Activated naive CD4-positive, alpha-beta T cell treated with anti-CD3 and anti-CD28 coated beads, Interleukin-2, amount 50 U/mL, for 72 hours (primary cell): ENCODE results near the gene CYLD. TPM values are rescaled to one million over a fixed set of nuclear protein-coding genes. Genes with fewer than 3 reads are reported as not detected.
A peak's percentile ranks its signal among the peaks of the same experiment; 100 is the strongest.

ENCODE experiments used
- ATAC-seq, 2 donors: fragments of 150-1000 bp; cut with Tn5 transposase; 2 replicates each; pipeline ENCODE4 v1.10.0; 2021; ENCODE audit warnings: mild to moderate bottlenecking in 2 of 2, moderate library complexity in 2 of 2
- DNase-seq, 2 donors: peaks; one replicate each; pipeline ENCODE4 v3.0.0; 2021 to 2022; ENCODE audit warnings: low spot score in 2 of 2
- H3K27ac Mint-ChIP-seq, 2 donors: one replicate each; pipeline ENCODE4 v1.8.0; 2022; ENCODE audit warnings: mild to moderate bottlenecking in 2 of 2, mixed read lengths in 2 of 2
- H3K36me3 Mint-ChIP-seq, 2 donors: one replicate each; pipeline ENCODE4 v1.8.0; 2022; ENCODE audit warnings: mixed read lengths in 2 of 2
- H3K9me3 Mint-ChIP-seq, 2 donors: one replicate each; pipeline ENCODE4 v1.8.0; 2022; ENCODE audit warnings: mixed read lengths in 2 of 2
- total RNA-seq, 2 donors: library from RNA; stranded (reverse); gene quantifications; one replicate each; pipeline ENCODE4 v1.2.3, GENCODE V29; 2022

Gene CYLD
- total RNA-seq, 2 donors from 2014 or later: 88.2 to 92.9 TPM

DNA sequence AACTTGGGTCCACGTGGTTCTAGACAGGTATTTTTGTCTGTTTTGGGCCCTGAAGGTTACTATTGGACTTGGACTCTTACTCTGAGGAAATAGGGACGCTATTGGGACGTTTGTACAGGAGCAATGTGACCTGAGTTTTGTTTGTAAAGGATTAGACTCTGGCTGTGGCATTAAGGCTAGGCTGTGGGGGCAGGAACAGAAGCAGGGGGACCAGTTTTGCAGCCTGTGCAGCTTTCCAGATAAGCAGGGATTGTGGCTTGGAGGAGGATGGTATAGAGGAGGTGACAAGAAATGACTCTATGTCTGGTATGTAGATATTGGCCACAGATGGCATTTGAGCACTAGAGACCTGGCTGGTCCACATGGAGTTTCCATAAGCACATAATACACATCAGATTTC lies 35.6 kb upstream of the CYLD start:
- Mint-ChIP-seq H3K9me3 (peaks cover 22 to 35% of the 10 kb centered on the region in 2 donors), H3K36me3 (peaks cover 31 to 36% of the 10 kb centered on the region in 2 donors), H3K27ac (peak overlapping the region in 1 of 2 donors; percentile 71)
- no peak for DNase-seq
- ATAC-seq: peak in 1 of 2 donors; percentile 11

DNA sequence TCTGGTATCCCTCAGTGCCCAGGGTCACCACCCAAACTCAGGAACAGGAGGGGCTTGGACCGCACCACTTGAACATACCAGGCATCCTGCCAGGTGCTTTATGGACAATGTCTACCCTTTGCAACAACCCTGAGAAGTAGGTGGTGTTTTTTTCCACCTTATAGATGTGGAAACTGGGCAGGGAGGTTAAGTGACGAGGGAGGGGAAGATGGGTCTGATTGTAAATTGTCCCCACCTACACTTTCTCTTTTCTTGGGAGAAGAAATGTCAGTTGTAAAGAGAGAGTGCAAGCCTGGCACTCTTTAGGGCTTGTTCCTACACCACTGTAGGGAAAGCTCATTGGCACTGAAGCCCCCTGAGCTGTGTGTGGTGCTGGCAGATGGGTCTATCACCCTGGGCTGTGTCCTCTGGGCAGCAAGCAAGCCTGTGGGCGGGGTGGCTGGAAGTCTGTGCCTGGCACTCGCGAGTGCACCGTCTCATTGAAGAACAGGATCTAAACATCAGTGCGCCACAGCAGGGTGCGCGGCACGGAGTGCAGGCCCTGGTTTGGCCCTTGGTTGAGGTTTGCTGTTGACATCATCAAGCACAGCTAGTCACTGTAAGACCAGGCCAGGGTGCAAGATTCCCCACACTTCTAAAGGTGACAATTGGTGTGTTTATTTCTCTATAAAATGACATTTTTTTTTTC lies 33.4 kb upstream of the CYLD start:
- peak; percentile 70 to 85 for ATAC-seq
- peaks cover 22 to 30% of the 10 kb centered on the region in 2 donors for H3K9me3 Mint-ChIP-seq
- peaks cover 27 to 36% of the 10 kb centered on the region in 2 donors for H3K36me3 Mint-ChIP-seq
- peak overlapping the region; percentile 23 to 86 for H3K27ac Mint-ChIP-seq
- no peak for DNase-seq

DNA sequence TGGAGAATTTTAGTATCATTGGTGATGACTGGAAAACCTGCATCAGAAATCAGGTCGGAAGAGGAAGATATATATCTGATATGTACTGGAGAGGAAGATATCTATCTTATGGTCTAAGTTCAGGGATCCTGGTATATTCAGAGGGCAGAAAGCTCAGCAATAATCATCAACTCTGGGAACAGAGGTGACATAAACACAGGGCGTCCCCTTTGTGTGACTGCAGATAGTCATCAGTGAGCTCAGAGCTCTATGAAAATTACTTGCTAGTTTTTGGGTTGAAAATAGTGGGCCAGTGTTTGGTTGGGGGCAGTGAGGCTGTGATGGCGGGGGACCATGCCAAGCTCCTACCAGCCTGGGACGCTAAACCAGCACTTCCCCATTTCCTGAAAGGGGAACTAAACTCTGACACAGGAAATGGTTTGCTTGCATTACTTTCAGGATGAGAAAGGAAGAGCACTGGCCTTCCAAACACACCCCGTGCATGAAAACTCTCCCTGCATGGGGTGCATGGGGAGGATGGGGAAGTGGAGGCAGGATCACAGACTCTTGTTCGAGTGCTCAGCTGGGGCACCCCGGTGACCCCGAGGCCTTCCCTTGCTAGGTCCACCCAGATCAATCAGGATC lies 32.7 kb upstream of the CYLD start:
- DNase-seq (no peak), ATAC-seq (peak; percentile 18 to 59)
- Mint-ChIP-seq H3K27ac (peak overlapping the region; percentile 23 to 86), H3K9me3 (peaks cover 16 to 24% of the 10 kb centered on the region in 2 donors), H3K36me3 (peaks cover 20 to 29% of the 10 kb centered on the region in 2 donors)

DNA sequence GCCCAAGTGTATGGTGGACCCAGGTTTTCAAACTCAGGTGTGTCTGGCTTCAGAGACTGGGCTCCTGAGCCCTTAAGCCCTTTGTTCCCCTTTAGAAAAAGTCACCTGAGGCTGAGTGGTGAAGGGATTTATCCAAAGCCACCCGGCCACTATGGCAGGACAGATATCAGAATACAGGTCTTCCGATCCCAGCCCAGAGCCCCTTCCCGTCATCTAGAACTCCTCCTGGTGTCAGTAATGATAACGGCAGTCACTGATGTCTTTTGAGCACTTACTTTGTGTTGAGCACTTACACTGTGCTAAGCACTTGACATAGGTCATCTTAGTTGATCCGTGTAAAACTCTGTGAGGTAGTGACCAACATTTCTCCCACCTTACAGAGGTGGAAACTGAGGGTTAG lies 31.9 kb upstream of the CYLD start:
- Mint-ChIP-seq H3K36me3 (peaks cover 12 to 21% of the 10 kb centered on the region in 2 donors), H3K9me3 (peaks cover 11 to 19% of the 10 kb centered on the region in 2 donors), H3K27ac (peak overlapping the region; percentile 5 to 9)
- DNase-seq (no peak), ATAC-seq (no peak)

DNA sequence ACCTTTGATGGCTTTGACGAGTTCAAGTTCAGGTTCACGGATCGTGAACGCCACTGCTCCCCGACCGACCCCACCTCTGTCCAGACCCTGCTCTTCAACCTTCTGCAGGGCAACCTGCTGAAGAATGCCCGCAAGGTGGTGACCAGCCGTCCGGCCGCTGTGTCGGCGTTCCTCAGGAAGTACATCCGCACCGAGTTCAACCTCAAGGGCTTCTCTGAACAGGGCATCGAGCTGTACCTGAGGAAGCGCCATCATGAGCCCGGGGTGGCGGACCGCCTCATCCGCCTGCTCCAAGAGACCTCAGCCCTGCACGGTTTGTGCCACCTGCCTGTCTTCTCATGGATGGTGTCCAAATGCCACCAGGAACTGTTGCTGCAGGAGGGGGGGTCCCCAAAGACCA lies 30.8 kb upstream of the CYLD start:
- no peak for ATAC-seq
- peaks cover 2 to 11% of the 10 kb centered on the region in 2 donors for H3K36me3 Mint-ChIP-seq

DNA sequence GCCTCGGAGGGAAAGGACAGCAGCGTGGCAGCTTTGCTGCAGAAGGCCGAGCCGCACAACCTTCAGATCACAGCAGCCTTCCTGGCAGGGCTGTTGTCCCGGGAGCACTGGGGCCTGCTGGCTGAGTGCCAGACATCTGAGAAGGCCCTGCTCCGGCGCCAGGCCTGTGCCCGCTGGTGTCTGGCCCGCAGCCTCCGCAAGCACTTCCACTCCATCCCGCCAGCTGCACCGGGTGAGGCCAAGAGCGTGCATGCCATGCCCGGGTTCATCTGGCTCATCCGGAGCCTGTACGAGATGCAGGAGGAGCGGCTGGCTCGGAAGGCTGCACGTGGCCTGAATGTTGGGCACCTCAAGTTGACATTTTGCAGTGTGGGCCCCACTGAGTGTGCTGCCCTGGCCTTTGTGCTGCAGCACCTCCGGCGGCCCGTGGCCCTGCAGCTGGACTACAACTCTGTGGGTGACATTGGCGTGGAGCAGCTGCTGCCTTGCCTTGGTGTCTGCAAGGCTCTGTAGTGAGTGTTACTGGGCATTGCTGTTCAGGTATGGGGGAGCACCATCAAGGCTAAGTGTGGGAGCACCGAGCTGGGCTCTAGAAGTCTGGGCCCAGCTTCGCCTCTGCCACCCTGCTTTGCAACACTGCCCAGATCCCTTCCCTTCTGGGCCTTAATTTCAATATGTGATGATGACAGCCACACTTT lies 29.9 kb upstream of the CYLD start:
- peaks cover 0 to 4% of the 10 kb centered on the region in 2 donors for H3K9me3 Mint-ChIP-seq

More for the DNA sequence above, 30.8 kb upstream of the CYLD start:
- Mint-ChIP-seq H3K9me3 (peaks cover under 1 to 8% of the 10 kb centered on the region in 2 donors), H3K27ac (no peak overlapping the region)
- DNase-seq: no peak

DNA sequence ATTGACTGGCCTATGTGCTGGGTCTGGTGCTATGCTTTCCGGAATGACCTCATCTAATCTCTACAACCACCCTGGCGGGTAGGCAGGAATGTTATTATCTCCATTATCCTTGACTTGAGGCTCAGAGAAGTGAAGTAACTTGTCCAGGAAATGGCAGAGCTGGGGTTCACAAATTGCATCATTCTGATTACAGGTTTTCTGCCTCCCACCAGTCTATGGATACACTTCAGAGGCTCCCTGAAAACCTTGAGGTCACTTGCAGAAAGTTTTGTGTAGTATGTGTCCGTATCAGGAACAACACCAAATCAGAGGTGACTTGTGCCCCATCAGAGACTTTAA lies 29.4 kb upstream of the CYLD start:
- peak overlapping the region in 1 of 2 donors; percentile 5 for H3K27ac Mint-ChIP-seq
- DNase-seq: no peak
- no peak for ATAC-seq
- H3K9me3 Mint-ChIP-seq: peaks cover 0 to 4% of the 10 kb centered on the region in 2 donors
- no peaks in the 10 kb centered on the region for H3K36me3 Mint-ChIP-seq

More for the DNA sequence above, 29.9 kb upstream of the CYLD start:
- H3K27ac Mint-ChIP-seq: peak overlapping the region in 1 of 2 donors; percentile 5
- peaks cover 0 to 4% of the 10 kb centered on the region in 2 donors for H3K36me3 Mint-ChIP-seq
- DNase-seq (no peak), ATAC-seq (no peak)

DNA sequence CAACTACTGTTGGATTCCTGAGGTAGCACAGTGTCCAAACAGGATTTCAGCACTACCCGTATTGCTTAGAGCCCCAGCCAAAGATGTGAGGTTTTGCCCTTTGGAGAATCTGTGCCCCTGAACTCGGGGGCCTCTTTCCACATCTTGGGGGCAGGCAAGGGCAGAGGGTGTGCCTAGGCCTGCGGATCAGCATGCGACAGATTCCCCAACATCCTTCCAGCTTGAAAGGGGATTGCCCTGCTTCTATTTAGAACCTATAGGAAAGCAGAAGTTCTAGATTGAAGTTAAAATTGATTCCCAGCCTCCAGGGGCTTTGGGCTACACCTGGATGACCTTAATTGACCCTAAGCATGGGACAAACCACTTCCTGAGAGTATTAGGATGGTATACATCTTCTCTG lies 28.9 kb upstream of the CYLD start:
- peaks cover 0 to 4% of the 10 kb centered on the region in 2 donors for H3K9me3 Mint-ChIP-seq
- H3K36me3 Mint-ChIP-seq: no peaks in the 10 kb centered on the region
- no peak for ATAC-seq
- DNase-seq: no peak
- no peak overlapping the region for H3K27ac Mint-ChIP-seq

DNA sequence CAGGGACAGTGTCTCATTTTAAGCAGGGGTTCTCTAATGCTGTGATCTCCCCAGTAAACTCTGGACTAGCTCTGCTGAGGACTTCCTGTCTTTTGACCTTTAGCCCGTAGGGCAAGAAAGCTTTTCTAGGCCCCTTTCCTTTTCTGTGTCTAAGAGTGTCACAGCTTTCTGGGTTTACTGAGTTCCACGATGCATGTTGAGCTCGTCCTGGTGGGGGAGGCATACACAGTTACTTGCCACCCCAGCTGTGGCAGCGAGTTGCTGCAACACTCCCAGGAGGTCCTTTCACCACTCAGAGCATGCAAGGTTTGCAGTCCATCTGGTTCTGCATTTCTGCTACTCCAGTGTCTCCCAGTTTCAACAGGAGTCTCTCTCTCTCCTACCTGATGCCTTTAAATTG lies 24.8 kb upstream of the CYLD start:
- H3K9me3 Mint-ChIP-seq: no peaks in the 10 kb centered on the region
- ATAC-seq (no peak), DNase-seq (no peak)
- peak overlapping the region in 1 of 2 donors; percentile 22 for H3K27ac Mint-ChIP-seq
- no peaks in the 10 kb centered on the region for H3K36me3 Mint-ChIP-seq

DNA sequence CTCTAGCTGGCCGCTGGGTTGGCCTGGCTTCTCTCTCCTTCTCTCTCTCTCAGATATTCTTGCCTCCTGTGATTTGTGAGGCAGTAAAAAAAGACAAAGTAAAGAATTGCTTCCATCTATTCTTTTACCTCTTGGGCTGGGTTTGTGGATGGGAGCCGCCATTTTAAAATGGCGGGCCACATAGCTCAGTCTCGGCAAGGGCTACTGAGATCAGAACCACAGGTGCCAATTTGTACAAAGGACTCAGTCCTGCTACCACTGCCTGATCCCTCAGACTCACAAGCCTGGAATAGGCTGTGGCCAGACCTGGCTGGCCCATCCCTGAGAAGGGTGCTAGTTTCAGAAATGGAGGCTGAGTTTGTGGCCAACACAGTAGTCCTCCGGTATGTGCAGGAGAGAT lies 24.4 kb upstream of the CYLD start:
- ATAC-seq: no peak
- Mint-ChIP-seq H3K27ac (no peak overlapping the region), H3K9me3 (peaks cover 0 to 2% of the 10 kb centered on the region in 2 donors), H3K36me3 (peaks cover 3% of the 10 kb centered on the region in 2 donors)
- DNase-seq: no peak

DNA sequence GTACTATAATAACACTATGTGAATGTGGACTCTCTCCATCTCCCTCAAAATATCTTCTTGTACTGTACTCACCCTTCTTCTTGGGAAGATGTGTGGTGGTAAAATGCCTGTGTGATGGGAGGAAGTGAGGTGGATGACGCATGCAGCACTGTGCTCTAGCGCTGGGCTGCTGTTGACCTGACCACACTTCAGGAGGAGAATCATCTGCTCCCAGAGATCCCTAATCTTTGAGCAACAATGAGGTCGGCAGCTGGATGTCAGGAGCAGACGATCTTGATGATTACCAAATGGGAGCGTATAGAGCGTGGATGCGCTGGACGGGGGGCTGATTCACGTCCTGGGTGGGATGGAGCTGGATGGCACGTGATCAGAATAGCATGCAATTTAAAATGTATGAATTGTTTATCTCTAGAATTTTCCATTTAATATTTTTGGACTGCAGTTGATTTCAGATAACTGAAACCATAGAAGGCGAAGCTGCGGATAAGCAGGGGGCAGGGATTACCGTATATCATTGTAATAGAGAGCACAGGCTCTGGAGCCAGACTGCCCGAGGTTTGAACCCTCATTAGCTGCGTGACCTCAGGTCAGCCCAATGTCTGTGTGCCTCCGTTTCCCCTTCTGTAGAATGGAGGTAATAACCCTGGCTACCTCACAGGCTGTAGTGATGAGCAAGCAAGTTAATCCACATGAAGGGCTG lies 23.7 kb upstream of the CYLD start:
- ATAC-seq (peak in 1 of 2 donors; percentile 39), DNase-seq (no peak)
- H3K27ac Mint-ChIP-seq: peak overlapping the region in 1 of 2 donors; percentile 44
- H3K36me3 Mint-ChIP-seq: peaks cover 8 to 10% of the 10 kb centered on the region in 2 donors
- peaks cover 0 to 9% of the 10 kb centered on the region in 2 donors for H3K9me3 Mint-ChIP-seq

DNA sequence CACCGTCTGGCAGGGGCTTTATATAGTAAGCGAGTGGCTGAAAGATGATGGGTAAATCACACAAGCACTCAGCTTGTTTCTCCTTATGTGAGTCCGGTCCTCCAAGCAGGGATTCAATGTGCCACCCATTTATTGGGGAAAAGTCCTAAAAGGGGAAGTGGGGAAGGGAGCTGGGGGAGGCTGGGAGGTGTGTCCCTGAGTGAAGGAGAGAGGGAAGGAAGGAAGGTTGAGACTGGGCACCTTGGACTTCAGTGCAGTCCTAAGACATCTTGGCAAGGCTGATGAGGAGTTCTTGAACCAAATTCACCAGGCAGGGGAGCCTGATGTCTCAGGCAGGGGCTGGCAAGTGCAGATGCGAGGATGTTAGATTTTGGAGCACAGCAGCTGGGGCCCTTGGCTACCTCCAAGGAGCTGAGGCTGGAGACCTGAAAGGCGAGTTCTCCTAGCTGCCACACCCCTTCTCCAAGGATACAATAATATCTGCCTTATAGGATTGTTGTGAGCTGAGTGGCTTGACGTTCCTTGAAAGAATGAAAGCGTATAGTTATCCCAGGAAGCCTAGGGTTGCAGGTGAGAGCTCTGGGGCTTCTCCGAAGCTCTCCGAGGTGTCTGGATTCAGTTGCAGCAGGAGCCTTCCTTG lies 23.0 kb upstream of the CYLD start:
- no peak for ATAC-seq
- DNase-seq: no peak
- H3K27ac Mint-ChIP-seq: peak overlapping the region in 1 of 2 donors; percentile 44
- H3K36me3 Mint-ChIP-seq: peaks cover 10 to 16% of the 10 kb centered on the region in 2 donors
- peaks cover 1 to 13% of the 10 kb centered on the region in 2 donors for H3K9me3 Mint-ChIP-seq

DNA sequence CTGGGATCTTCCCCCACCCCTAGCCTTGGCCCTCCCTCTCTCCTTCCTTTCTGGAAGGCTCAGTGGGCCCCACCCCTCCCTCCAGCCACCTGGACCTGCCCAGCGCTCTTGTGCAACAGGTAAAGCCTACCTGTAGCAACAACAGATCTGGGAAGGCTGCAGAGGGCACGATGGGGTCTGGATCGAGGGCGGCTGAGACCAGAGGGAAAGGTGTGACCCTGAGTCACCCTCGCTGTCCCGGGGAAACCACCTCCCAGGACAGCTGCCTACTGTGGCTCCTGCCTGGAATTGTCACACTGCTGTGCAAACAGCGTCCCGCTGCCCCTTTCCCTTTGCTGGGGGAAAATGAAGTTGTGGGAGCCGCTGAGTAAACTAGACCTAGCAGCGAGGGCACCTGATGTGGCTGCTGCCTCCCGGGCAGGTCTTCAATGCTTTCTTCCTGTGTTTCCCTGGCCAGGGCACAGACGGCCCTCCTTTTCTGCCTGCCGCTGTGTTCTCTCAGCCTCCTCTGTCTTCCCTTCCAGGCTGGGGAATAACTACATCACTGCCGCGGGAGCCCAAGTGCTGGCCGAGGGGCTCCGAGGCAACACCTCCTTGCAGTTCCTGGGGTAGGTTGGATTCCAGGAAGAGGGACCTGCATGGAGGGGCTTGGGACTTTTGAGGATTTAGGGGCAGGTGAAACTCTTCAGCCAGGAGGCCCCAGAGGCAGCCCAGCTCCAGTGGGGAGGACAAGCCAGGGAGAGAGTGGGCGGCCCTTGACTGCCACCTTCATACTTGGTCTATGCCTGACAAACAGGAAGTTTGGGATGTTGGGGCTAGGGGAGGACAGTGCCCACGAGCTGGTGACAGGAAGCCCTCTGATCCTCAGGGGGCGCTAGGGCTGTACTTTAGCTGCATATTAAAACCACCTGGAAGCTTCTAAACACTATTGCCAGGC lies 22.2 kb upstream of the CYLD start:
- H3K27ac Mint-ChIP-seq: peak overlapping the region in 1 of 2 donors; percentile 77
- DNase-seq: no peak
- peaks cover 18 to 24% of the 10 kb centered on the region in 2 donors for H3K36me3 Mint-ChIP-seq
- peak in 1 of 2 donors; percentile 22 for ATAC-seq
- peaks cover 8 to 21% of the 10 kb centered on the region in 2 donors for H3K9me3 Mint-ChIP-seq

DNA sequence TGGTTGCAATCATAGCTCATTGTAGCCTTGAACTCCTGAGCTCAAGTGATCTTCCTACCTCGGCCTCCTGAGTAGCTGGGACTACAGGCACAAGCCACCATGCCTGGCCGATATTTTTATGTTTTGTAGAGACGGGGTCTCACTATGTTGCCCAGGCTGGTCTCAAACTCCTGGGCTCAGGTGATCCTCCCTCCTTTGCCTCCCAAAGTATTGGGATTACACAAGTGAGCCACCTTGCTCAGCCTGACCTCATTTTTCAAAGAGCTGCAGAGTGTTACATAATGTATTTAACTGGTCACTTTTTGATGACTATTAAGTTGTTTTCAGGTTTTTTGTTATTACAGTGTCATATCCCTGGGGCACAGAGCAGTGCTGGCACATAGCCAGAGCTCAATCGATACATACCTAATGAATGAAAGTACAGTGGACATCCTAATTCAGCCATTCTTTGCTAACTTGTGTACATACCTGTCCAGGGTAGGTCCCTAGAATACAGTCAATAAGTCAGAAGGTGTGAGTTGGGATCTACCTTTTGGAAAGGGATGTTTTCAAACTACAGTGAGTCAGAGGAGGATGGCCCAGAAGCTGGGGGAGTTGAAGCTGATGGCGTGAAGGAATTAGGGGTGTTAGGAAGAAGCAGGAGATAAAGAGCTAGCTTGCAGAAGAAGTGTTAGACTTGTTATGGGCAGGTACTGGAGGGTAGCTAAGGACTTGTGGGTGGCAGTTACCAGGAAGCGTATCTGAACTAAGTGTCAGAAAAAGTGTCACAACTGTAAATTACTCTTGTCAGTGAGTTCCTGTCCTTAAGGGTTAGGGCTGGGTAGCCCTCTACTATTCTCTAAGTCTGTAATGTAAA lies 20.1 kb upstream of the CYLD start:
- peaks cover 22 to 34% of the 10 kb centered on the region in 2 donors for H3K36me3 Mint-ChIP-seq
- peak in 1 of 2 donors; percentile 36 for ATAC-seq
- H3K27ac Mint-ChIP-seq: peak overlapping the region in 1 of 2 donors; percentile 5
- DNase-seq: no peak
- H3K9me3 Mint-ChIP-seq: peaks cover 8 to 29% of the 10 kb centered on the region in 2 donors

DNA sequence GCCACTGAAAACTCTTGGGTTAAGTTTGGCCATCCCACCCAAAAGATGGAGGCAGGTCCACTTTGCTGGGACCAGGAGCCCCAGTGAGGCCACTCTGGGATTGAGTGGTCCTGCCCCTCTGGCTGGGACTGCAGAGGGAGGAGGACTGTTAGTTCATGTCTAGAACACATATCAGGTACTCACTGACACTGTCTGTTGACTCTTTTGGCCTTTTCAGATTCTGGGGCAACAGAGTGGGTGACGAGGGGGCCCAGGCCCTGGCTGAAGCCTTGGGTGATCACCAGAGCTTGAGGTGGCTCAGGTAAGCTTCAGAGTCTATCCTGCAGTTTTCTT lies 19.5 kb upstream of the CYLD start:
- Mint-ChIP-seq H3K36me3 (peaks cover 22 to 34% of the 10 kb centered on the region in 2 donors), H3K27ac (no peak overlapping the region), H3K9me3 (peaks cover 8 to 29% of the 10 kb centered on the region in 2 donors)
- DNase-seq: no peak
- ATAC-seq: no peak
